HPDE6-E6E7 (cell line): ENCODE results near the gene RSPH6A.

Experiments used
- DNase-seq: peaks from one replicate; pipeline ENCODE4 v3.0.0; 2011; ENCODE audit warnings: missing footprints; ENCODE audit errors: extremely low spot score

RSPH6A gene

GRCh38 chr19:45814851-45815480 is at the start of gene RSPH6A:
Gene RSPH6A, minus strand, starts transcription at chr19:45815308. Its CDS starts 132 bp downstream, at chr19:45815176.
- DNase-seq, result no peak

DNA sequence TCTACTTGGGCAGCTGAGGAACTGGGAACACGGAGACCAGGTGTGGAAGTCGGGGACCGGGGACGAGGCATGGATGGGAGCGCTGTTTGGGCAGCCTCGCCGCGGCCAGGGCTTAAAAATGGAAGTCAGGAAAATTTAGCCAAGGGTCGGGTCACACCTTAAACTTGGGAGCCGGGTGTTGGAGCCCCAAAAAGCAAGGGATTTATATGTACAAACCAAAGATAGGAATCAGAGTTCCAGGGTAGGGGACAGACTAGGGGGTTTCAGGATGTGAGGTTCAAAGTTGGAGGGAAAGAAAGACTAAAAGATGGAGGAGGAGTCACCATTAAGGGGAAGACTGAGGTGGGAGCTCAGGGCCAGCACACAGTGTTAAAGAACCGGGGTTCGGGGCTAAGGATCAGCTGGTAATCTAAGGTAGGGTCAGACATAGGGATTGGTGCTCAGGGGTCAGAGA is 49.5 kb upstream of the RSPH6A start:
- DNase-seq, result no peak

- DNase-seq, result no peak
Measured at GRCh38 chr19:45863840-45864628, 48.9 kb upstream of the RSPH6A start, which contains the start of gene FOXA3. Gene FOXA3, plus strand, starts transcription at chr19:45864326. Its CDS starts 131 bp downstream, at chr19:45864457.

- no peak for DNase-seq
Measured at GRCh38 chr19:45863335-45863839, 48.3 kb upstream of the RSPH6A start.

DNA sequence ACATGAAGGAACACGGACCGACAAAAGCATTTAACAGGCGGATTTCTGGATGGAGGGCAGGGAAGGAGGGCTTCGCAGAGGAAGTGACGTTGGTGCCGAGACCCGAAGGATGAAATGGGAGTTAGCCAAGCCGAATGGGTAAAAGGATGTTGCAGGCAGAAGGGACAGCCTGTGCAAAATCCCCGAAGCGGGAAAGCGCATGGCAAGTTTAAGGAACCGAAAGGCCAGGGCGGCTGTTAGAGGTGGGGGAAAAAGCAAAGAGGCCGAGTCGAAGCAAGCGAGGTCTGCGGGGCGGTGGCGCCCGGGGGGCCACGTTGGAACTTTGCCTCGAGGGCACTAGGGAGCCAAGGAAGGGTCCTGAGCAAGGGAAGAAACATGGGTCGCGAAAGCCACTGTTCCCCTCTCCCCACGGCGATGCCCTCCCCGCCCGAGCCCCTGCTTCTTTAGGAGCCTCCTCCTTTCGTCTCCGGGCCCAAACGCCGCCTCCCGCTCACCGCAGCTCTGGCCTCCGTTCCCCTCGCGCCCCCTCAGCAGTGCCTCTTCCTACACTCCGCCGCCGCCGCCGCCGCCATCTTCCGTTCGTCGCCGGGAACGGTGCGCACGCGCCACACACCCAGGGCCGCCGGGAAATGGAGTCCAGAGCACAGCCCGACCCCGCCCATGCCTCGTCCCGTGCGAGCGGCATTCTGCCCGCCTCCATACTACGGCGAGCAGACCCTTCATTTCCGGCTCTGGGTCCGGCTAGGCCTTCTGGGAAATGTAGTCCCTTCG is 47.6 kb upstream of the RSPH6A start, which contains the start of gene SYMPK:
Gene SYMPK (minus strand): TSS at position 584 of the 771 bp plus-strand sequence. CDS start 8,652 bp downstream, outside the sequence.
- DNase-seq, result peak; percentile 100

- no peak for DNase-seq
Measured at GRCh38 chr19:45862271-45862563, 47.1 kb upstream of the RSPH6A start.

DNA sequence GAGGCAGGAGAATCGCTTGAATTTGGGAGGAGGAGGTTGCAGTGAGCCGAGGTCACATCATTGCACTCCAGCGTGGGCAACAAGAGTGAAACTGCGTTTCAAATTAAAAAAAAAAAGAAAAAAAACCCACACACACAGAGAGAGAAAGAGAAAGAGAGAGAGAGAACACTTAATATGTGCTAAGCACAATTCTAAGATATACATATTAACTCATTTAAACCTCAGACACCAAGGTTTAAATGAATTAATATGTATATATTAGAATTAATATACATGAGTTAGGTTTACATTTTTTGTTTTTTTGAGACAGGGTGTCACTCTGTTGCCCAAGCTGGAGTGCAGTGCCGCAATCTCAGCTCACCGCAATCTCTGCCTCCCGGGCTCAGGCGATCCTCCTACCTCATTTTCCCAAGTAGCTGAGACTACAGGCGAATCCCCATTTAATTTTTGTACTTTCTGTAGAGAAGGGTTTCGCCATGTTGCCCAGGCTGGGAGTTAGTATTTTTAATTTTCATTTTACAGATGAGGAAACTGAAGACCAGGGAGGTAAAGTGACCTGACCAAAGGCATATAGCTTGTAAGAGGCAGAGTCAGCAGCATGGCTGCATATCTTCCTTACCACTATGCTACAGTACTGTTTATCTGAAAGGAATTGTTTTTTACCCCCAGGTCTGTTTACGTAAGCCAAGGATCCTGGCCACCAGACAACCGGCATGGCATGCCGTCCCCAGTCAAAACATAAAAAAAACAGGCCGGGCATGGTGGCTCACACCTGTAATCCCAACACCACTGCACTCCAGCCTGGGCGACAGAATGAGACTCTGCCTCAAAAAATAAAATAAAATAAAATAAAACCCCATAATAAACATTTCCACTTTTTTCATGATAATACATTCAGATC is 45.5 kb upstream of the RSPH6A start:
- DNase-seq, result no peak

GRCh38 chr19:45854167-45854778 is 39.2 kb upstream of the RSPH6A start:
- no peak for DNase-seq

DNA sequence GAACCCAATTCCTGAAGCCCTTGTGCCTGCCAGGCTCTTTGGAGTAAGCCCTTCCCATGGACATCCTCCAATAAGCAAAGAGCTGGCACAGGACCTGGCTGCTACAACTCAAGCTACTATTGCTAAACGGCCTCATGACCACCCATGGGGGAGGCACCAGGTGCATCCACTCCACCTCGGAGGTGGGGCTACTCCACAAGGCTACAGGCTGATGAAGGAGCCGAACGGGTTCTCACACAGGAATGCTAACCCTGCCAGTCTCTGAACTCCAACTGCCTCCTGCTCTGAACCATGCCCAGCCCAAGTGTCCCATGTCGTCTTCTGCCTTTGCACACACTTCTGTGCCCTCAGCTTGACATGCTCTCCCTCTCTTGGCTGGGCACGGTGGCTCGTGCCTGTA is 37.9 kb upstream of the RSPH6A start:
- DNase-seq, result no peak

DNA sequence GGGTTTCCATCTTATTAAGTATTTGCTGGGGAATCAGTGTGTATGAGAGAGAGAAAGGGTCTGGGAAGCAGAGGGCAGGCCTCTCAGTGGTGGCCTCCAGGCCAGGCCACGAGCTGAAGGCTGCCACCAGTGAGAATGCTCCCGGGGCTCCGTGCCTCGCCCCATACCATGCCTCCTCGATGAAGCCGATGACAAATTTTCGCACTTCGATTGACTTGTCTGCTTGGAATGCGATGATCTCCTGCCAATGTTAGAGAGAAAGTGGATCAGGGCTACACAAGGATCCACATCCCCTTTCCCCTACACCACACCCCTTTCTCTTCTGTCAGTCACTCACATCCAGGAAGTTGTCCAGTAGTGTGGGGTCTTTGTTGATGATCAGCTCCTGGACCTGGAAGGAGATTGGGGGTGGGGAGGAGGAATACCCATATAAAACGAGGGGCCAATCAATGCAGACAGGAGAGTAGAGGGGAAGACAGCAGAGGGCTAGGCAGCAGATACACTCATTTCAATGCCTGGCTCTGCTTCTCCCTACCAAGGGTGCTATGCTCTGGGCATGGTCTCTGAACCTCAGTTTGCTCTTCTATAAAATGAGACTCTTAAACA is 37.1 kb upstream of the RSPH6A start:
- no peak for DNase-seq

- DNase-seq, result no peak
Measured at GRCh38 chr19:45848922-45849321, 33.8 kb upstream of the RSPH6A start.

- no peak for DNase-seq
Measured at GRCh38 chr19:45847663-45848062, 32.6 kb upstream of the RSPH6A start.

DNA sequence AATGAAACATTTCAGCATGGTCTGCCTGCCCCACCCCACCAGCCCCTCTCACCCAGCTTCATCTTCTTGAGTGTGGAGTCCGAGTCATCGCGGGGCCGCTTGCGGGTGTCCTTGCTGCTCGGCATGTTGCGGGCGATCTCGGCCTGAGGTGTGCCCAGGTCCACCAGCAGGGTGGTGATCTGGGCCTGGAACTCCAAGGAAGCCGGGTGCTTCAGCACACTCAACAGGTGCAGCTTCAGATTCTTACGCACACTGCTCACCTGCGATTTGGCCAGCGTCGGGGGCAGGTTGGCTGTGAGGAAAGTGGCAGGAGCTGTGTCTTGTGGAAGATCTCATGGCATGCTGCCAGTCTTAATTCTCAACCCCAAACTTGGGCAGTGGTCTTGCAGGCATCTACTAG is 27.1 kb upstream of the RSPH6A start:
- no peak for DNase-seq

- DNase-seq, result no peak
Measured at GRCh38 chr19:45834970-45835369, 19.9 kb upstream of the RSPH6A start.

DNA sequence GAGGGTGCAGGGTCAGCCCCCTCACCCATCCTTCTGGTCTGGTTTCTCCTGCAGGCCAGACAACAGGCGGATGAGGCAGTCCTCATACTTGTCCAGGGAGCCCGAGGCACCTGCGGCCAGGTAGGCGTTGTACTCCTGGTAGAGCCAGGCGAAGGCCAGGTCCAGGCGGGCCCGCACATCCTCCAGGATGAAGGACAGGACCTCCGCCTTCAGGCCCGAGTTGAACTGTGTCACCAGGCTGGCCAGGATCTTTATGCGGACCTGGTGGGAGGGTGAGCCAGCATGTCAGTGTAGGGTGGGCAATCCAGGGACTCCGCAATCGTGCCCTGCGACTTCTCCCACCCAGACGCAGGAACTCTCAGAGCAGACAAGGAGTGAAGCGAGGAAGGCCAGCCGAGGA is 13.8 kb upstream of the RSPH6A start:
- DNase-seq, result no peak

DNA sequence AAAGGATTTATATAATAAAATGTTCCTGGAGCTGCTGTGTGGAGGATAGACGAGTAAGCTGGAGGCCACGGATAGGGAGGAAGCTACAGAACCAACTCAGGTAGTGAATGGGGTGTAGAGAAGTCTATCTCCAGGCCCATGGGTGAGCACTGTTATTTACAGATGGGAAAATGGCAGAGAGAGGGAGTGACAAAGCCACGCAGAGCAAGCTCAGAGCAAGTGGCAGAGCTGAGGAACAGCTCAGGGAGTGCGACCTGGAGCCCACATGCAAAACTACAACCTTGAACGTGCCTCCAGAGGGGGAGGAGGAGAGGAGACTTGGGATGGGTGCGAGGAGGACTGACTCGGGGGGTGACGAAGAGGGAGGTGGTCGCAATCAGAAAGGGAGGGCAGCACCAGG is 13.4 kb upstream of the RSPH6A start:
- DNase-seq, result no peak

DNA sequence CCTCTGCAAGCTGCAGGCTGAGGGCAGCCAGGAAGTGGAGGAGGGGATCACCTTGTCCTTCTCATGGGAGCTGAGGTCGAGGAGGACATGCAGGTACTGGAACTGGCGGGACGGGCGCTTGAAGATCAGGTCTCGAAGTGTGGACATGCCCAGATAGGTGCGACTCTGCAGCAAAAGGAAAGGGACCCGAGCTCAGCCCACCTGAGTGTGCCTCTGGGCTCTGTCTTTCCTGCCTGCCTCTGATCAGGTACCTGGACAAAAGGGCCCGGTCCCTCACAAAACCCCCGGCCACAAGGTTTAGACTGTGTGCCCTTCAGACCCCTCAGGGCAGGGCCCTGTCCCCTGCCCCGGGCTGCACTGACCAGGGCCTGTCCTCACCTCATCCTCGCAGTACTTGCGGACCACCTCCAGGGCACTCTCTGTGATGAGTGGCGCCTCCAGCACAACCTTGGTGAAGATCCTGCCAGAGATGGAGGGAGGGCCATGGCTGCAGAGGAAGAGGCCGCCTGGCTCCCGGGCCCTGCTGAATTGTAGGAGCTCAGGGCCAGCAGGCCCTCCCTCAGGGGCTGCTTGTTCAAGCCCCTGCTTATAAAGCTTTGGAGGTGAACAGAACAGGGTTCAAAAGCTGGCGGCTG is 12.5 kb upstream of the RSPH6A start:
- no peak for DNase-seq

DNA sequence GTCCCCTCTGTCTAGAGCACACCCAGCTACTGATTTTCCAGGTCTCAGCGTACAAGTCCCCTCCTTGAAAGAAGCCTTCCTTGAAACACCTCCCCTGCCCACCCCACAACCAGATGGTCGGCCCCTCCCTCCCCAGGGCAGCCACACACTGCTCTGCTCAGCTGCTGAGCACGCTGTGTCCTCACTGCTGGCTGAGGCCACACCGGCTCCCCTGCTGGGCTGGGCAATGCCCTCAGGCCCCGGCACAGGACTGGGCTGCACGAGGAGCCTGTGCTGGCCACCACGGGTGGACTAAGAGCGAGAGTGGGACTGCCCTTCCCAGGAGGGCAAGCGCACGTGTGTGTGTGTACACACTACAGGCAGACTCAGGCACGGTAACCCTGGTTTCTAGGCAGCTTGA is 11.8 kb upstream of the RSPH6A start:
- no peak for DNase-seq

GRCh38 chr19:45825917-45826893 is 11.1 kb upstream of the RSPH6A start:
- no peak for DNase-seq
